Parathyroid adenoma (tissue), 2 donors: ENCODE data around the gene UBR3.
"Not testable (repeated sequence)": the region's sequence is repeated elsewhere in the genome, so short reads cannot be mapped to it uniquely, and the experiment has no call there.

Experiments used
- H2AFZ ChIP-seq: fragments of 300-600 bp; sonication (generic); one replicate; pipeline ENCODE4 v1.7.0; 2017; ENCODE audit warnings: antibody characterized with exemption, mild to moderate bottlenecking
- H3K27ac ChIP-seq: fragments of 300-600 bp; sonication (generic); one replicate; pipeline ENCODE4 v1.7.0; 2017
- H3K27me3 ChIP-seq: fragments of 300-600 bp; sonication (generic); one replicate; pipeline ENCODE4 v1.7.0; 2017; ENCODE audit warnings: low read length; ENCODE audit not compliant: control insufficient read depth, insufficient read depth
- H3K36me3 ChIP-seq: fragments of 300-600 bp; sonication (generic); one replicate; pipeline ENCODE4 v1.7.0; 2017; ENCODE audit warnings: low read length; ENCODE audit not compliant: control insufficient read depth, insufficient read depth
- H3K4me1 ChIP-seq: fragments of 300-600 bp; sonication (generic); one replicate; pipeline ENCODE4 v1.7.0; 2017; ENCODE audit warnings: control low read depth
- H3K4me2 ChIP-seq: fragments of 300-600 bp; sonication (generic); one replicate; pipeline ENCODE4 v1.7.0; 2017; ENCODE audit warnings: low read length
- H3K4me3 ChIP-seq: fragments of 300-600 bp; sonication (generic); one replicate; pipeline ENCODE4 v1.7.0; 2017; ENCODE audit warnings: low read depth, low read length
- H3K79me2 ChIP-seq: fragments of 300-600 bp; sonication (generic); one replicate; pipeline ENCODE4 v1.7.0; 2017; ENCODE audit warnings: control low read depth
- H3K9ac ChIP-seq: fragments of 300-600 bp; sonication (generic); one replicate; pipeline ENCODE4 v1.7.0; 2017; ENCODE audit warnings: mild to moderate bottlenecking
- H3K9me3 ChIP-seq: fragments of 300-600 bp; sonication (generic); one replicate; pipeline ENCODE4 v1.7.0; 2017; ENCODE audit warnings: low read length; ENCODE audit not compliant: control insufficient read depth
- CTCF ChIP-seq: fragments of 300-600 bp; sonication (generic); IDR thresholded peaks from one replicate; pipeline ENCODE4 v1.7.0; 2017; ENCODE audit warnings: antibody characterized with exemption, mild to moderate bottlenecking
- donor health status: primary hyperparathyroidism.

The UBR3 gene

GRCh38 chr2:169849710-169850109 lies 22.5 kb downstream of the UBR3 start:
- H3K9me3 ChIP-seq, result no peaks in the 10 kb centered on the region
- H3K79me2 ChIP-seq, result peaks cover 50% of the 10 kb centered on the region
- H3K4me2 ChIP-seq, result no peak overlapping the region
- H2AFZ ChIP-seq, result no peak overlapping the region
- no peaks in the 10 kb centered on the region for H3K27me3 ChIP-seq
- no peak overlapping the region for H3K9ac ChIP-seq
- H3K27ac ChIP-seq, result no peak overlapping the region
- no peak for TF ChIP-seq CTCF
- H3K4me1 ChIP-seq, result peaks cover 3% of the 10 kb centered on the region
- no peak overlapping the region for H3K4me3 ChIP-seq
- no peaks in the 10 kb centered on the region for H3K36me3 ChIP-seq

- Histone ChIP-seq H3K79me2 (peaks cover 43% of the 10 kb centered on the region), H3K27me3 (no peaks in the 10 kb centered on the region), H3K9ac (no peak overlapping the region), H3K36me3 (no peaks in the 10 kb centered on the region), H3K4me3 (no peak overlapping the region), H3K9me3 (no peaks in the 10 kb centered on the region), H3K27ac (no peak overlapping the region), H3K4me1 (peaks cover 3% of the 10 kb centered on the region), H3K4me2 (no peak overlapping the region), H2AFZ (no peak overlapping the region)
- no peak for TF ChIP-seq CTCF
Observed at GRCh38 chr2:169853041-169853668, 25.9 kb downstream of the UBR3 start.

GRCh38 chr2:169855281-169856258 lies 28.3 kb downstream of the UBR3 start:
- peaks cover 34% of the 10 kb centered on the region for H3K79me2 ChIP-seq
- H3K9me3 ChIP-seq, H3K4me1 ChIP-seq, H3K27ac ChIP-seq, H2AFZ ChIP-seq, H3K36me3 ChIP-seq, H3K9ac ChIP-seq, H3K27me3 ChIP-seq, H3K4me3 ChIP-seq, H3K4me2 ChIP-seq: not testable (repeated sequence)

GRCh38 chr2:169859423-169859822 lies 32.2 kb downstream of the UBR3 start:
- H3K4me1 ChIP-seq, result peaks cover 4% of the 10 kb centered on the region
- H2AFZ ChIP-seq, result no peak overlapping the region
- TF ChIP-seq CTCF, result no peak

GRCh38 chr2:169860149-169860548 lies 32.9 kb downstream of the UBR3 start:
- Histone ChIP-seq H3K79me2 (peaks cover 58% of the 10 kb centered on the region), H3K4me2 (no peak overlapping the region), H3K4me3 (no peak overlapping the region), H2AFZ (no peak overlapping the region), H3K4me1 (peaks cover 4% of the 10 kb centered on the region), H3K27ac (no peak overlapping the region), H3K9ac (no peak overlapping the region), H3K9me3 (no peaks in the 10 kb centered on the region), H3K36me3 (no peaks in the 10 kb centered on the region), H3K27me3 (no peaks in the 10 kb centered on the region)
- TF ChIP-seq CTCF, result no peak

More at GRCh38 chr2:169859423-169859822, 32.2 kb downstream of the UBR3 start:
- Histone ChIP-seq H3K27me3 (no peaks in the 10 kb centered on the region), H3K9ac (no peak overlapping the region), H3K4me3 (no peak overlapping the region), H3K36me3 (no peaks in the 10 kb centered on the region), H3K79me2 (peaks cover 56% of the 10 kb centered on the region), H3K4me2 (no peak overlapping the region), H3K27ac (no peak overlapping the region), H3K9me3 (no peaks in the 10 kb centered on the region)
